ENCODE measurements around the gene KRT14. TPM values are rescaled to one million over a fixed set of nuclear protein-coding genes. Genes with fewer than 3 reads are reported as not detected.

KRT14 gene
- total RNA-seq, 1 donor from 2014 or later, result not detected

GRCh38 chr17:41555105-41555887, 31.4 kb downstream of the KRT14 start:
- DNase-seq (ENCODE audit: low read depth), result no peak
- TF ChIP-seq CTCF (conservative IDR thresholded peaks at IDR 0.05; ENCODE audit: low read depth, low read length), result no peak
- H3K4me3 ChIP-seq (ENCODE audit: low read depth, low read length), result no peak overlapping the region

GRCh38 chr17:41553987-41554680, 32.6 kb downstream of the KRT14 start:
- no peak for DNase-seq (ENCODE audit: low read depth)
- no peak for TF ChIP-seq CTCF (conservative IDR thresholded peaks at IDR 0.05; ENCODE audit: low read depth, low read length)

GRCh38 chr17:41553176-41553575, 33.5 kb downstream of the KRT14 start:
- DNase-seq (ENCODE audit: low read depth), result no peak
- TF ChIP-seq CTCF (conservative IDR thresholded peaks at IDR 0.05; ENCODE audit: low read depth, low read length), result no peak
- no peak overlapping the region for H3K4me3 ChIP-seq (ENCODE audit: low read depth, low read length)

More at GRCh38 chr17:41553987-41554680, 32.6 kb downstream of the KRT14 start:
- no peak overlapping the region for H3K4me3 ChIP-seq (ENCODE audit: low read depth, low read length)

GRCh38 chr17:41552455-41552854, 34.2 kb downstream of the KRT14 start:
- no peak for DNase-seq (ENCODE audit: low read depth)
- TF ChIP-seq CTCF (conservative IDR thresholded peaks at IDR 0.05; ENCODE audit: low read depth, low read length), result no peak
- no peak overlapping the region for H3K4me3 ChIP-seq (ENCODE audit: low read depth, low read length)

GRCh38 chr17:41551365-41551764, 35.3 kb downstream of the KRT14 start:
- no peak for DNase-seq (ENCODE audit: low read depth)
- no peak overlapping the region for H3K4me3 ChIP-seq (ENCODE audit: low read depth, low read length)
- no peak for TF ChIP-seq CTCF (conservative IDR thresholded peaks at IDR 0.05; ENCODE audit: low read depth, low read length)

- DNase-seq (ENCODE audit: low read depth), result no peak
- no peak overlapping the region for H3K4me3 ChIP-seq (ENCODE audit: low read depth, low read length)
- no peak for TF ChIP-seq CTCF (conservative IDR thresholded peaks at IDR 0.05; ENCODE audit: low read depth, low read length)
Measured at GRCh38 chr17:41549596-41550039, 37.1 kb downstream of the KRT14 start.

Data from epithelial cell of proximal tubule (primary cell).